Measurements from ENCODE around the gene ITPR3.
A peak's percentile ranks its signal among the peaks of the same experiment; 100 is the strongest.

ITPR3 gene

GRCh38 chr6:33670086-33670660 lies 49.1 kb downstream of the ITPR3 start:
- DNase-seq (ENCODE audit: low read depth in 2 of 2), result no peak

GRCh38 chr6:33670971-33671743 lies 50.0 kb downstream of the ITPR3 start:
- no peak for DNase-seq (ENCODE audit: low read depth in 2 of 2)

GRCh38 chr6:33671744-33672072 lies 50.6 kb downstream of the ITPR3 start:
- DNase-seq (ENCODE audit: low read depth in 2 of 2), result no peak

GRCh38 chr6:33672808-33673207 lies 51.7 kb downstream of the ITPR3 start:
- no peak for DNase-seq (ENCODE audit: low read depth in 2 of 2)

DNA sequence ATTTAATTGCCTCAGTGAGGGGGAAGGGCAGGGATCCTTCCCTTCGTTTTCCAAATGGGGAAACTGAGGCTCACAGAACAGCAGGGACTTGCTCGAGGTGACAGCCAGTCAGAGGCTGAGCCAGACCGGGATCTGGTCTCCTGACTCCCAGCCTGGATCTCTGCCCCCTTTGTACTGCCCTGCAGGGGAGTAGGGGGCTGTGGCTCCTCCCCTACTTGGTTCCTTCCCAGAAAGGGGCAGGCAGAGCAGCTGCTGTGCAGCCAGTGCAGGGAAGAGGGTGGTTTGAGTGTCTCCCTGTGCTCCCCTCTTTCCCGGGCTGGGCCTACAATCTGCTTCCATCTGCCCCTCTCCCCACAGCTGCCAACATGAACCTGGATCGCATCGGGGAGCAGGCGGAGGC lies 52.7 kb downstream of the ITPR3 start:
- no peak for DNase-seq (ENCODE audit: low read depth in 2 of 2)

GRCh38 chr6:33675968-33676367 lies 54.8 kb downstream of the ITPR3 start:
- DNase-seq (ENCODE audit: low read depth in 2 of 2), result no peak

- DNase-seq (ENCODE audit: low read depth in 2 of 2), result no peak
Measured at GRCh38 chr6:33676416-33677142, 55.5 kb downstream of the ITPR3 start.

GRCh38 chr6:33677143-33677660 lies 56.1 kb downstream of the ITPR3 start:
- DNase-seq (ENCODE audit: low read depth in 2 of 2), result no peak

DNA sequence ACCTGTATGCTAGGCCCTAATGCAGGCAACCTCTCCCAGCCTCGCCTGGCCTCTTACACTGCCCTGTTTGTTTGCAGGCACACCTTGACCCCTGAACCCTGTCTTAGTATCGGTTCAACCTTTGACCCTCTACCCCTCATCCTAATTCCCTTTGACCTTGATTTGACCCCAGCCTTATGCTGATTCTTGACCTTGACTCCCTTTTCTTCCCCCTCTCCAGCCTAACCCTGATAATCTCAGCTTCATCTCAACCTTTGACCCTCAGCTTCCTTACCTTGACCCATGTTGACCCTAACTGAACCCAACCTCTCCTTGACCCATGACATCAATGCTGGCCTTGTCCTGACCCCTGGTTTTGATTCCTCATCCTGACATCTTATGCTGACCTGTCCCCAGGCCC lies 56.6 kb downstream of the ITPR3 start:
- no peak for DNase-seq (ENCODE audit: low read depth in 2 of 2)

- DNase-seq (ENCODE audit: low read depth in 2 of 2), result no peak
Measured at GRCh38 chr6:33678233-33678931, 57.3 kb downstream of the ITPR3 start.

- DNase-seq (ENCODE audit: low read depth in 2 of 2), result no peak
Measured at GRCh38 chr6:33678932-33679490, 57.9 kb downstream of the ITPR3 start.

DNA sequence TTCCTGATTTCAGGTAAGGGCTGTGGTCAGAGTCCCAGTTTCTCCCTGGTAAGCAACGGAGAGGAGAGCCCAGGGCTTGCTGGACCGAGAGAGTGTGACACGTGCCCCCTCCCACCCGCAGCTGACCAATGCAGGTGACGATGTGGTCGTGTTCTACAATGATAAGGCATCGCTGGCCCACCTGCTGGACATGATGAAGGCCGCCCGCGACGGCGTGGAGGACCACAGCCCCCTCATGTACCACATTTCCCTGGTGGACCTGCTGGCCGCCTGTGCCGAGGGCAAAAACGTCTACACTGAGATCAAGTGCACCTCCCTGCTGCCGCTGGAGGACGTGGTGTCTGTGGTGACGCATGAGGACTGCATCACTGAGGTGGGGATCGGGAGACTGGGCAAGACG lies 58.6 kb downstream of the ITPR3 start:
- DNase-seq (ENCODE audit: low read depth in 2 of 2), result no peak

DNA sequence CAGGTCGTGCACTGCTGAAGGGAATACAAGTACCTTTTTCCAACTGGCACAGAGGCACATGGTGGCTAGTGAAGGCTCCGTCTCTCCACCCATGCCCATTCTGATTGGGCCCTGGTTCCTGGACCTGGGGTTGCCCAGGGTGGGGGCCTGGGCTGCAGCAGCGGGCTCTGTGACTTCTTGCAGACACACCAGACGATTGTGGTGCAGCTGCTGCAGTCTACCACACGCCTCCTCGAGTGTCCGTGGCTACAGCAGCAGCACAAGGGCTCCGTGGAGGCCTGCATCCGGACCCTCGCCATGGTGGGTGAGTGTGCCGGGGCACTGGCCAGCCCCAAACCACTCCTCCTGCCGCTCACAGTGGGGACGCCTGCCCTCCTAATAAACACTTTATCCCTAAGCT lies 61.2 kb downstream of the ITPR3 start:
- DNase-seq (ENCODE audit: low read depth in 2 of 2), result no peak

GRCh38 chr6:33683051-33683571 lies 62.0 kb downstream of the ITPR3 start:
- DNase-seq (ENCODE audit: low read depth in 2 of 2), result peak in 1 of 2 donors; percentile 31

DNA sequence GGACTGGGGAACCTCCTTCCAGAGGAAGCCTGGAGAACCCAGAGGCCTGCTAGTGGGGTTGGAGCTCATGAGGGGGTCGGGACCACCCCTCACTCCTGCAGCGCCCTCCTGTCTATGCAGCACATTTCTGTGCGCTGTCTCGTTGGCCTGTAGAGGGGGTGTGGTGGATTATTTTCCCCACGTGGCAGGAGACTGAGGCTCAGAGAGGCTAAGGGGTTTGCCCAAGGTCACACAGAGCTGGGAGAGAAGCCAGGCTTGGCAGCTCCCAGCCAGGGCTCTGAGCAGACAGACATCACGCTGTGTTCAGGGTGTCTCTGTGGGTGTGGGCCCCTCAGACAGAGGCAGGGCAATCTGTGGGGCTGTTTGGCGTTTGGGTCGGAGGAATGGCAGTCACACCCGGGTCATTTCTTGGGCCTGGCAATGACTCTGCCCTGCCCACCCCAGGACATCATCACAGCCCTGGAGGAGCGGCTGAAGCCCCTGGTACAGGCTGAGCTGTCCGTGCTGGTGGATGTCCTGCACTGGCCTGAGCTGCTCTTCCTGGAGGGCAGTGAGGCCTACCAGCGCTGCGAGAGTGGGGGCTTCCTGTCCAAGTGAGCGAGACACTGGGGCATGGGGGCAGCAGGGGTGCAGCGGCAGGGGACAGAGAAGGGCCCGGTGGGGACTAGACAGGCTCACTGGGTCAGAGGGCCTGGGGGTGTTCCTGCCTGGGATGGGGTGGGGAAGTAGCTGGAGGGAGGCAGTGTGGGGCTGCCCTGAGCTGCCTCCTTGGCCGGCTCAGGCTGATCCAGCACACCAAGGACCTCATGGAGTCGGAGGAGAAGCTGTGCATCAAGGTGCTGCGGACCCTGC lies 62.7 kb downstream of the ITPR3 start:
- DNase-seq (ENCODE audit: low read depth in 2 of 2), result no peak

DNA sequence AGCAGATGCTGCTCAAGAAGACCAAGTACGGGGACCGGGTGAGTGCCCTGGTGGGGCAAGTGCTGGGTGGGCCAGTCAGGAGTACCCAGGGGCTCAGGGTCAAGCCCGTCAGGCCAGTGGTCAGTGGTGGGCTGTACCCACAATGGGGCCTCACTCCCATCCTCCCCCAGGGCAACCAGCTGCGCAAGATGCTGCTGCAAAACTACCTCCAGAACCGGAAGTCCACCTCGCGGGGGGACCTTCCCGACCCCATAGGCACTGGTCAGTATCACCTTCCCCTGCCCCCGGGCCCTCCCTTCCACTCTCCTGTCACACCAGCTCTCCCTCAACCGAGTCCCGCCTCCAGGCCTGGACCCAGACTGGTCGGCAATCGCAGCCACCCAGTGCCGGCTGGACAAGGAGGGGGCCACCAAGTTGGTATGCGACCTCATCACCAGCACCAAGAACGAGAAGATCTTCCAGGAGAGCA lies 63.3 kb downstream of the ITPR3 start:
- no peak for DNase-seq (ENCODE audit: low read depth in 2 of 2)

DNA sequence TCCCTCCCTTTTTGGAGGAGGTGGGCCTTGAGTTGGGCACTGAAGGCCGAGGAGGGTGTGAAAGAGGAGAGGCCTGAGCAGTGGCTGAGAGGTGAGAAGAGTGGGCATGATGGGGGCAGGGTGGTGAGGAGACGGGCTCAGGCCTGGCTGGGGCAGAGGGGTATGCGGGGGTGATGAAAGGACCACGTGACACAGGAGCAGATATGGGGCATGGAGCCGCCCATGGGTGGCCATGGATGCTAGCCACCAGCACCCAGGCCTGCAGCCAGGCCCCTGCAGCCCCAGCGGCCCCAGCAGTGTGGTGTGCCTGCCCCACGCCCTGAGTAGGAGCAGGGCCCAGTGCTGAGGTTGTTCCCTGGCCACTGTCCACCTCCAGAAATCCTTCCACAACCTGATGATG lies 63.9 kb downstream of the ITPR3 start:
- no peak for DNase-seq (ENCODE audit: low read depth in 2 of 2)

GRCh38 chr6:33685411-33686224 lies 64.5 kb downstream of the ITPR3 start:
- no peak for DNase-seq (ENCODE audit: low read depth in 2 of 2)

DNA sequence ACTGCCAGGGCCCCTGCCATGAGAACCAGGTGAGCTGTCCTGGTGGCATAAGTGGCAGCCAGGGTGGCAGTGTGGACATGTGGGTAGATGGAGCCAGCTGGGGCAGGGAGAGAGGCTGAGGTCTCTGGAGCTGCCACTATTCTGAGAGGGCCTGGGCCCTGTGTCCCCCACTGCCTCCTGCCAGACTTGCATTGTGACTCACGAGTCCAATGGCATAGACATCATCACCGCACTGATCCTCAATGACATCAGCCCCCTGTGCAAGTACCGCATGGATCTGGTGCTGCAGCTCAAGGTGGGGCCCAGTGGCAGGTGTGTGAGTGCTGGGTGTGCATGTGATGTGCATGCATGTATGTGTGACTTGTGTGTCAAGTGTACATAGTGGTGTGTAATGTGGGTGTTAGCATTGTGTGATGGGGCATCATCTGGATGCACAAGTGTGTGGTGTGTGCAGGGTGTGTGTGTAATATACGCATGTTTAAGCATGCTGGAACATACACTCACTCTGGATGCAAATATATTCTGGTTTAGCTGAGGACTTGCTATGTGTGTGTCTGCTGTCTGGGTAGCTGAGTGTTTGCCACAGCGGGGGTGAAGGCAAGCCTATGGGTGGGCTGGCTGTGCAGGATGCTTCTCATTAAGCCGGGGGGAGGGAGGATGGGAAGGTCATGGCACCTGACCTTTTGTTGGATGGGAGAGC lies 65.3 kb downstream of the ITPR3 start:
- DNase-seq (ENCODE audit: low read depth in 2 of 2), result no peak
